ENCODE data around the gene SHBG. TPM values are rescaled to one million over a fixed set of nuclear protein-coding genes. Genes with fewer than 3 reads are reported as not detected.

Gene SHBG
- total and polyA plus RNA-seq, 2 of the 4 experiments (the other 2 are of a cell fraction) = 0.36 to 0.38 TPM

DNA sequence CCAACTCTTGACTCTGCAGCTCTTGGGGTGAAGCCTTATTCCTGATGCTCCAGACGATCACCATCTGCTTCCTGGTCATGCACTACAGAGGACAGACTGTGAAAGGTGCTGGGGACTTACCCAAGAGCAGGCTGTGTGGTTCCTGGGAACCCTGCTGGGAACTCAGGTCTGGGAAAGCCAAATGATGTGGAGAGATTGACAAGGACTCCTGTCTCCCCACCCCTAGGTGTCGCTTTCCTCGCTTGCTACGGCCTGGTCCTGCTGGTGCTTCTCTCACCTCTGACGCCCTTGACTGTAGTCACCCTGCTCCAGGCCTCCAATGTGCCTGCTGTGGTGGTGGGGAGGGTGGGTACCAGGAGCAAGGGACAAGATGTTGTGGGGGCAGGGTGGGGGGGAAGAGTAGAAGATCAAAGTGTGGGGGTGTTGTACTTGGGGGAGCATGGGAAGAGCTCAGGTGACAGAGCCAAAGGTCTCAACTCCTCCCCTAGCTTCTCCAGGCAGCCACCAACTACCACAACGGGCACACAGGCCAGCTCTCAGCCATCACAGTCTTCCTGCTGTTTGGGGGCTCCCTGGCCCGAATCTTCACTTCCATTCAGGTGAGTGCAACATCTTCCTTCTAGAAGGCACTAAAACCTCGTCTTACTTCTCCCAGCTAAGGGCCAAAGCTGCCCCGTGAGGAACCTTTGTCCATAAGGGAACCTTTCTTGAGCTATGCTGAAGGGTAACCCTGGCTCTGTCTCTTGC is 43.1 kb upstream of the SHBG start:
- H3K56ac ChIP-seq (ENCODE audit: extremely low read depth, insufficient read depth, low read length) = peak overlapping the region; percentile 60; the same call in 1 of the 2 replicates
- H2BK15ac ChIP-seq (ENCODE audit: low read depth, low read length) = peak overlapping the region; percentile 64; the same call in 2 of the 3 replicates
- ChIA-PET CTCF (interaction anchor here (0.5 to 0.9 kb wide), 3 partner anchors 26 to 225 kb away, joined by 3 to 4 read pairs (median 3); no protein-coding TSS in a partner anchor), POLR2A (ENCODE audit: unreplicated experiment) (interaction anchor here (1.4 kb wide), 1 partner anchor 10 kb away, joined by 4 read pairs; no protein-coding TSS in a partner anchor)
- H2AK5ac ChIP-seq (ENCODE audit: low read depth, low read length) = peak overlapping the region; percentile 76
- peak overlapping the region; percentile 32; the same call in 1 of the 2 replicates for H3K18ac ChIP-seq (ENCODE audit: low read depth, low read length)
- peak overlapping the region; percentile 96 for H2AK9ac ChIP-seq (replicated peaks; ENCODE audit: low read depth, low read length, poor library complexity)
- H4K5ac ChIP-seq (ENCODE audit: low read depth, low read length) = peak overlapping the region; percentile 35
- H4K91ac ChIP-seq (ENCODE audit: insufficient read depth, low read depth, low read length) = peak overlapping the region; percentile 51
- no peaks in the 10 kb centered on the region for H3K9me3 ChIP-seq (ENCODE audit: control insufficient read depth, insufficient read depth, low read length)
- H3K36me3 ChIP-seq (ENCODE audit: control insufficient read depth, insufficient read depth, low read length) = peaks cover 21% of the 10 kb centered on the region
- peak overlapping the region; percentile 73 for H2AFZ ChIP-seq (replicated peaks; ENCODE audit: low read length, poor library complexity)
- H3K4me2 ChIP-seq (ENCODE audit: low read depth, low read length) = peak overlapping the region; percentile 26
- intact Hi-C loops (cut with micrococcal nuclease) = loop anchor here (1.0 kb wide), 1 partner anchor 101 kb away; the partner anchor contains the start of gene WRAP53
- dilution Hi-C loops (cut with HindIII; ENCODE audit: low sequenced_read_pairs, unreplicated experiment) = no loop called here
- peaks cover 15% of the 10 kb centered on the region for H4K20me1 ChIP-seq (ENCODE audit: insufficient read depth, low read length)
- peak overlapping the region; percentile 35 for H2BK120ac ChIP-seq (ENCODE audit: low read depth, low read length)
- in situ Hi-C loops (cut with MboI; ENCODE audit: low sequenced_read_pairs) = no loop called here
- TF ChIP-seq RFX5 (IDR thresholded peaks at IDR 0.05; ENCODE audit: low read depth, low read length) (no peak), NFE2L2 (IDR thresholded peaks at IDR 0.05; ENCODE audit: low read depth, low read length) (no peak), POLR2A (IDR thresholded peaks at IDR 0.05; ENCODE audit: low read depth, low read length) (no peak), RCOR1 (IDR thresholded peaks at IDR 0.05; ENCODE audit: insufficient replicate concordance, low read length) (no peak), CHD1 (IDR thresholded peaks at IDR 0.05; ENCODE audit: low read depth, low read length) (no peak), MAFK (IDR thresholded peaks at IDR 0.05; ENCODE audit: low read depth, low read length) (no peak), FOS (IDR thresholded peaks at IDR 0.05; ENCODE audit: low read depth, low read length) (no peak), MXI1 (IDR thresholded peaks at IDR 0.05; ENCODE audit: borderline replicate concordance, low read depth, low read length) (no peak), CEBPB (IDR thresholded peaks at IDR 0.05; ENCODE audit: low read depth, low read length) (no peak)
- TF ChIP-seq, protein P1, sequence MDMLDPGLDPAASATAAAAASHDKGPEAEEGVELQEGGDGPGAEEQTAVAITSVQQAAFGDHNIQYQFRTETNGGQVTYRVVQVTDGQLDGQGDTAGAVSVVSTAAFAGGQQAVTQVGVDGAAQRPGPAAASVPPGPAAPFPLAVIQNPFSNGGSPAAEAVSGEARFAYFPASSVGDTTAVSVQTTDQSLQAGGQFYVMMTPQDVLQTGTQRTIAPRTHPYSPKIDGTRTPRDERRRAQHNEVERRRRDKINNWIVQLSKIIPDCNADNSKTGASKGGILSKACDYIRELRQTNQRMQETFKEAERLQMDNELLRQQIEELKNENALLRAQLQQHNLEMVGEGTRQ (IDR thresholded peaks at IDR 0.05; ENCODE audit: low read depth, low read length) = no peak
- no peak overlapping the region for H3K4me3 ChIP-seq (ENCODE audit: insufficient read depth, low read depth, low read length)
- peaks cover 18% of the 10 kb centered on the region for H3K9me1 ChIP-seq (ENCODE audit: insufficient read depth, low read length)
- no peak for DNase-seq
- no TSS peak for BruUV-seq (replicated peaks)
- H3K4ac ChIP-seq (ENCODE audit: low read depth, low read length) = peak overlapping the region; percentile 90
- H3K23ac ChIP-seq (ENCODE audit: low read depth, low read length) = peak overlapping the region; percentile 88
- H3K9ac ChIP-seq (ENCODE audit: low read depth, low read length) = peak overlapping the region; percentile 13; the same call in 1 of the 2 replicates
- 0 out of 2 replicates have a peak overlapping the region, but pooled peaks have one; percentile 5 for H2BK20ac ChIP-seq (ENCODE audit: low read depth, low read length)
- H3K27me3 ChIP-seq (ENCODE audit: control insufficient read depth, insufficient read depth, low read length) = no peaks in the 10 kb centered on the region
- peaks cover 21 to 84% of the 10 kb centered on the region in 2 experiments for H3K79me1 ChIP-seq (ENCODE audit: low read depth in 1 of 2, low read length in 2 of 2)
- H3K14ac ChIP-seq (replicated peaks; ENCODE audit: low read depth, low read length) = peak overlapping the region; percentile 78
- H2BK5ac ChIP-seq (ENCODE audit: low read depth, low read length, poor library complexity, severe bottlenecking) = peak overlapping the region; percentile 84
- H3K27ac ChIP-seq (ENCODE audit: insufficient read depth, low read length) = peak overlapping the region; percentile 82
- H4K8ac ChIP-seq (ENCODE audit: low read depth in 2 of 2, low read length in 2 of 2) = peak overlapping the region; percentile 48 to 87; a peak in 3 of 4 replicates
- WGBS, 2 experiments (ENCODE audit: extremely low coverage in 2 of 2, insufficient read length in 1 of 2) = 100% methylated on average over 1 of the region's 9 CpGs; no CpG with 5 or more reads in 1 of the 2 experiments
- H3K4me1 ChIP-seq (ENCODE audit: control insufficient read depth, insufficient read depth, low read length) = peaks cover 45% of the 10 kb centered on the region
- no peak for ATAC-seq (ENCODE audit: low read depth)
